Measurements from ENCODE around the gene PLEKHA6.
A peak's percentile ranks its signal among the peaks of the same experiment; 100 is the strongest.

The PLEKHA6 gene

GRCh38 chr1:204227996-204228785 is 131.5 kb downstream of the PLEKHA6 start:
- no peak for DNase-seq

DNA sequence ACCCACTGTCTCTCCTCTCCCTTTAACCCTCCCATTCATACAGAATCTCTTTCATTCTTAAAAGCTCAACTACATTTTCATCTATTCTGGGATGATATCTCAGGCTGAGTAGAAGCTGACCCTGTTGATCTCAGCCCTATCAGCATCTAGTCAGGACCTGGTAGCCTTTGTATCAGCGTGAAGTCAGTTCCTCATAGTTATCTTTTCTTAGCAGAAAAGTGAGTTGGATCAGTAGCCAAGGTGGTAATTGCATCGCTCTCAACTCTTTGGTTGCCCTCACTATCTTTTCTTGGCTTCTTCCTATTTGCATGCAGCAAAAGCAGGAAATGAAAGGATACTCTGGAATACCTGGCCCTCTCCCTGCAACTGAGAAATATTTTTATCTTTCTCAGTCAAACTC is 132.4 kb downstream of the PLEKHA6 start:
- DNase-seq = no peak

DNA sequence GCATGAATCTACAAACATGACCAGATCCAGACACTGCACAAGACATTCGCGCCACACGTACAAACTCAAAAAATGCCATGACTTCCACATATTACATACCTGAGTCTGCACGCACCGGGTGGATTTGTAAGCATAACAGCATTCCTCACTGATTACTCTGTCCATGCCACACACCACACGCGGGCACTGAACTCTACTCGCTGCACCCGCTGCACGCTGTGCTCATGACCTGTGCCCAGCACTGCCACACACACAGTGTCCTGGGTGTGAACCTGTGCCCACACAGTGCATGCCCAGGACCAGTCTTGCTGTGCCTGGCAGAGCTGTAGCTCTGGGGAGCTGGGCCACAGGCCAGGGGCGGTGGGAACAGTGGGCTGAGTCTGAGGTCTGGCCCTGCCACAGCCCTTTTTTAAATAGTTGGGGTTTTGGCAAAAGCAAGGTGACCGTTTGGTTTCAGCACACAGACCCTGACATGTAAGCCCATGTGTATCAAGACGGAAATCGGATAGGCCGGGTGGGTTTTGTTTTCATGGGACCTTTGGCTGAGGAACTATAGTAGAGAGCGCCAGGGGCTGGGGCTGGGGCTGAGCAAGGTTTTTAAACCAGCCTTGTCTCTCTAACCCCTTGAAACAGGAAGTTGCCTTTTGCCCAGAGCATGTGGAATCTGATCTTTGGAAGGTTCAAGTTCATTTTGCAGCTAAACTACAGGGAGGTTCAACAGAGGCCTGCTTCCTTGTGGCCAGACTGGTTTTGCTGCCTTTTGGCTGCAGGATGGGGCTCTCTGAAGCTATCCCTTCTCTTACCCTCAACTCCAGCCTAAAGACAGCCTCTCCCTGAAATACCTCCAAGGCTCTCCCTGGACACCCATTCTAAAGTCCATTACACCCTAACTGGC is 133.6 kb downstream of the PLEKHA6 start:
- no peak for DNase-seq

DNA sequence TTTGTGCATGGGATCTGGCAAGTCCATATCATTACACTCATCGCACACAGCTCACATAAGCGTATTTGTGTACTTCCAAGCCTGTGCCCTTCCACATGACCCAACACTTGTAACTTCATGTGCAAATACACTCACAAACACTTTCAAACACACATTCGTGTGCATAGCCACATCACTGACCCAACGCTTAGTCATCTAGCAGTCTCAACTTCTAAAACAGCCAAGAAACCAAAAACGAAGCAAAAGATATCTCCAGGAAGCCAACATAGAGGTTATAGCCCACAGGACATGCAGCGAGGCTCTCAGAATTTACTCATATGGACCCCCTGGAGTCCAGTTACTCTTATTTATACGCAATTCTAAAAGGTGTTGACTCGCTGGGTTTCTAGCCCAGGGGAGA is 135.1 kb downstream of the PLEKHA6 start:
- no peak for DNase-seq

- no peak for DNase-seq
Observed at GRCh38 chr1:204223129-204223860, 136.4 kb downstream of the PLEKHA6 start.

DNA sequence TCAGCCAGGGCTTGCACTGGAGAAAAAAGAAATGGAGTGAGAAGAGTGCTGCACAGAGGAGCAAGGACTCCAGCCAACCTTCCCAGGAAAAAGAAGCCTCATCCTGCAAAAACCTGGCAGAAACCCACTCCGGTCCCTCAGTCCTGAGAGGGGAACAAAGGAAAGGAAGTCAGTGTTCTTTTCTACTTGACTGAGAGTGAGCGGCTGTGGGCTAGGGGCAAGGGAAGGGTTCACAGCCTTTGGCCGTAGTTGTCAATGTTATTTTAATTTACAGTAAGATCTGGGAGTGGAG is 137.0 kb downstream of the PLEKHA6 start:
- DNase-seq = no peak

GRCh38 chr1:204222006-204222763 is 137.5 kb downstream of the PLEKHA6 start:
- DNase-seq = no peak

GRCh38 chr1:204221271-204221670 is 138.5 kb downstream of the PLEKHA6 start:
- DNase-seq = no peak

DNA sequence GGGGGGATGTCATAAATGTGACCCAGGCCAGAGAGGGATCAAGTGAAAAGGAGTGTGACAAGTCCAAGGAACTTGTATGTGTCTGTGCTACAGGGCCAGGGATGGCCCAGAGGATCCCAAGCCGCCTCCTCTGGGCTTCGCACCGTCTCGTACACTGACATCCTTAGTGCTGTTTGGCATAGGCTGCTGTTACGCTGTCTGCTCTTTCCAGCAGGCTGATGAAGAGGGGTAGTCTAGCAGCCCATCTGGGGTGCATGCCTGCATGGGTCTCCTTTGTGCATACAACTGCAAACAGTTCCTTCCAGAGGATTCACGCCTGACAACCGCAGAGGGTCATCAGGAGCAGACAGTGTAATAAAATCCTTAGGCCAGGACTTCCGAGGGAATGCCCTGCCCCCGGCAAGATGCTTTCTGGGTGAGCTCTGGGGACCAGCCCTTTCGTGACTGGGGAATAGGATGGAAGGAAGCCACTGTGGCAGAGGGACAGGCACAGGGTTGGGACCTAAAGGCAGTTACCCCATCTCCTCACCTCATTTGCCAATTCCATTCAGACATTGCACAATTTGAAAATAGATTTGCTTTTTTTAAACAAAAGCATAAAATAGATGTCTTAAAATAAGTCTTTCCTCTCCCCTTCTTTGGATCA is 139.6 kb downstream of the PLEKHA6 start:
- DNase-seq = no peak

- no peak for DNase-seq
Observed at GRCh38 chr1:204218552-204218951, 141.2 kb downstream of the PLEKHA6 start.

GRCh38 chr1:204217648-204218000 is 142.1 kb downstream of the PLEKHA6 start:
- no peak for DNase-seq

DNA sequence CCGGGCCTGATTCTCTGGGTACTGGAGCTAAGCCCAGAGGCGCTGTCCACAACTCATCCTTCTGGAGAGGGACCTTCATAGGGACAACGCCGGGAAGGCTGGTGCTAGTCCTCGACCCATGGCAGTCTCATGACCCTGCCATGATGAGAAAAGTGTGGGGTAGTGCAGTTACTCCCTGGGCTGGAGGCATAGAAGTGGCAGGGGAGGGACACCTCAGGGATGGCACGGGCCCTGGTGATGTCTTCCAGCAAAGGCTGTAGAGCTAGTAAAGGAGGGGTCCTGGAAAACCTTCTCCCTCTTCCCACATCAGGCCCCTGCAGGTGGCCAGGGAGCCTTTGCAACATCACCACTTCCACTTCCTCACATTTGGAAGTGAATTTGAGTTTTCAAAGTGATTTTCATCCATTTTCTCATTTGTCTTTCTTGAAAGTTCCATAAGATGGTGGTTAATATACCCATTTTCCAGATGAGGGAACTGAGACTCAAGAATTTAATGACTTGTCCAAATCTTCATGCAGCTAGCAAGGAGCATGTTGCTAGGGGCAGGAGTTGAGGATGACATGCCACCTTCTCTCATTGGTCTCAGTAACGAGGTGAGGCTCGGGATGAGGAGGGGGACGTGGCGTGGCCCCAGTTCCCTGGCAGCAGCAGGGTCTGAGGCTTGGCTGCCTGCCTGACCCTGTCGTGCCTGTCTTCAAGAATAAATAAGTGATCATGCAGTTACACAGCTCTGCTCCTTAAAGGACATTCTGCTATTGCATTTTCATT is 142.7 kb downstream of the PLEKHA6 start:
- no peak for DNase-seq

GRCh38 chr1:204216236-204216635 is 143.5 kb downstream of the PLEKHA6 start:
- no peak for DNase-seq

DNA sequence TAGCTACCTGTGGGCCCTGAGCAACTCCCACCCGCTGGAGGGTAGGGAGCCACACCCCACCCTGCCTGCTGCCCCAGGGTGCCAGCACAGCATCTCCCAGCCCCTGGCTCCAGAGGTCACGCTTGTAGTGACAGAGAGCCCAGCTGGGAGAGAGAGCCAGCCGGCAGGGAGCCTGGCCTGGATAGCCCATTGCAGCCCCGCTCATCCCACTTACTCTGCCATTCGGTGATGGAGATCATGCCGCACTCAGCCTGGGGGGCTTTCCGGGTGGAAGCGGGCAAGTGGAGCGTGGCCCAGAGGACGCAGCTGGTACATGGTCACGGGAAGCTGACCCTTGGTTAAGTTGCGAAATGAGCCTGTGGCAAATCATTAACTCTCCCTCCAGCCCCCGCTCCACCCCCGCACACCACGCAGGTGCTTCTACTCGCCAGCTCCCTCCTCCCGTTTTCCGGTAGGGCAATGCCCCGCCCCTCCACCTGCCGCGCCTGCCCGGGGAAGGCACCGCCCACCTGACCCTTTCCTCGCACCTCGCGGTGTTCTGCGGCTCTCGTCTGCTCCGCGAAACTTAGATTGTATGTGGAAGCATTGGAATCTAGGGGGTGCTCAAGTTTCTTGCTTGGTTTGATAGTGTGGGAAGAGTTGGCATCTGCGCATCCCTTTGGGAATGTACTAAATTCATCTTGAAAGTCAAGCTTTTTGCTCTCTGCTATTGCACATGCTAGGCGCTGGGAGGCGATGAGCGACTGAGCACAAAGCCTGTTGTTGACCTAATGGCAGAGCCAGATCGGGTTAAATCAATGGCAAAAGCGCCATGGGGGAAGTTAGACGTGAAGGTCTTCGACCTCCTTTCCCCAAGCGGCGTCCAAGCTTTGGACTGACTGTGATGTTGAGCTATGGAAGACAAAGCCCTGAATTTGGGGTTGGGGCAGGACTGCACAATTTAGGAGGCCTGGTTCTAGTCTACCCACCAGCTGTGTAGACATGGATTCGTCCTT is 145.8 kb downstream of the PLEKHA6 start, which contains the start of gene GOLT1A:
Gene GOLT1A (minus strand): TSS at position 321 of the 995 bp plus-strand sequence. CDS start 82 bp downstream, at position 239.
- no peak for DNase-seq

- DNase-seq = no peak
Observed at GRCh38 chr1:204212715-204213114, 147.0 kb downstream of the PLEKHA6 start.

DNA sequence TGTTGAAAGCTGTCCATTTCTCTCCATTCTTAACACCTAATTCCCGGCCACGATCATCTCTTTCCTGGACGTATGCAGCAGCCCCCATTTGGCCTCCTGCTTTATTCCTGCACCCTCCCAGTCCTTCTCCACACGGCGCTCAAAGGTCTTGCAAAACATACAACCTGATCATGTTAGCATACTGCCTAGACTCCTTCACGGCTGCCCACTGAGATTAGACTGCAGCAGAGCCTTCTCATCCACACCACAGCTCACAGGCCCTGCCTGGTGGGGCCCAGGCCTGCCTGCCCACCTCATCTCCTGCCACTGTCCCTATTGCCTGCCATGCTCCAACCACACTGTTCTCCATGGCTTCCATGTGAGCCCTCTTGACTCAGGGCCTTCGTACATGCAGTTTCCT is 148.7 kb downstream of the PLEKHA6 start:
- DNase-seq = no peak

DNA sequence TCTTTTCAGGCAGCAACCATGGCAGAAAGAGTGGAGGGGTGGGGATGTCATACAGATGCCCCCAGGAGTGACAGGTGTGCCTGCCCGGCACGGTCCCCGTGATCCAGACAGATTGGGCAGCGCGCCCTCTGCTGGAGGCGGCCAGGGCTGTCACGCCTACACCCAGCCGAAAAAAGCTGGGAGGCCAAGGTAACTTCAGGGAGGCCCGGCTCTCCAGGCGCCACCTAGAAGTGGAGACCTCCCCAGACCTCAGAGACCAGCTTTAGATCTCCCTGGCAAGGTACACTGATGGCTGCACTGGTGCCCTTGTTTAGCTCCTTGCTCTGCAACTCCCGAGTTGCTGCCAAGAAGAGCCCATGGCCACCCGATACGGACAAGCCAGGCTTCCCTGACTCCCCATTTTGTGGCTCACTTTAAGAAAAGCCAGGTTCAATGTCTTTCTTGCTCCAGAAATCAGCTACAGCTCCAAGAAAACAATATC is 152.6 kb downstream of the PLEKHA6 start:
- DNase-seq = peak; percentile 15

DNA sequence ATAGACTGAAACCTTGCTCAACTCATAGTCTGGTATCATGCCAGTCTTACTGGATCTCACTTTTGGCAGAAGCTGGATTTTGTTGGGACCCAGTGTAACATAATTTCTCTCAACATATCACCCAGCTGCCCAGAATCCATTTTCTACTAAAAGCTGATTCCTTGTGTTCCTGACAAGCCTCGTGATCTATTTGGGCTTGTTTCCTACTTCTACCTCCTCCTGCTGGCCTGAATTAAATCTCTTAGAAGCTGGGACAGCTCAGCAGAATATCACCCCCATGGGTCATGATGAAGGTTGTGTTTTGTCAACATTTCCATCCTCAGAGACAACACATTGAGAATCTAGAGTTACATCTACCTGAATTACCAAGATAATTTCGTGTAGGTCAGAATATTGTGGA is 153.6 kb downstream of the PLEKHA6 start:
- no peak for DNase-seq

DNA sequence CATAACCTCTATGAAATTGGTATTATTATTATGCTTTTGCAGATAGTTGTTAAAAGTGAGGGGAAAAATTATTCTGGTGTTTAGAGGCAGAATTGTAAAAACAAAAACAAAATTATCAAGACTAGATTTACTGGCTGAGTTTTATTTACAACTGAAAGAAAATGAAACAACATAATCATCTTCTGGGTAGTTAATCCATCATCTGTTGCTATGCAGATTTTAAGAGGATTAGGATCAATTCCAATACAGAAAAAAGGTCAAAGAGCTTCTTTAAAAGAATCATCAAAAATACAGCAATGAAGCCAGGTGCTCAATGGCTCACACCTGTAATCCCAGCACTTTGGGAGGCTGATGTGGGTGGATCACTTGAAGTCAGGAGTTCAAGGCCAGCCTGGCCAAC is 154.2 kb downstream of the PLEKHA6 start:
- DNase-seq = no peak

DNA sequence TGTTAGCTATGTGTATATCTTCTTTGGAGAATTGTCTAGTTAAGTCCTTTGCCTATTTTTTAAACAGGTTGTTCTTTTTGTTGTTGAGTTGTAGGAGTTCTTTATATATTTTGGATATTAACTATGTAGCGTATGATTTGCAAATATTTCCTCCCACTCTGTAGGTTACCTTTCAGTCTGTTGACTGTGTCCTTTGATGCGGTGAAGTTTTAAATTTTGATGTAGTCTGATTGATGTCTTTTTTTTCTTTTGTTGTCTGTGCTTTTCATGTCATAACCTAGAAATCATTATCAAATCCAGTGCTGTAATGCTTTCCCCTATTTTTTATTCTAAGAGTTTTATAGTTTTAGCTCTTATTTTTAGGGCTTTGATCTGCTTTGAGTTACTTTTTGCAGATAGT is 154.8 kb downstream of the PLEKHA6 start:
- DNase-seq = no peak

All from NCI-H1436 treated with DMSO at 0.1 percent for 48 hours (cell line).